Esophagus squamous epithelium (tissue), 4 donors: Measurements from ENCODE around the gene NT5DC2.

Experiments
- POLR2A ChIP-seq, 4 donors: fragments of 450-650 bp; IDR thresholded peaks; one replicate each; pipeline ENCODE4 v1.6.1; 2017; ENCODE audit warnings: antibody characterized with exemption in 4 of 4, mild to moderate bottlenecking in 4 of 4, moderate library complexity in 3 of 4
- TF ChIP-seq, protein P1 (sequence below), 6 experiments: fragments of 450-650 bp in 4 of 6; fragments of 200-600 bp in 2 of 6; sonication (generic) in 2 of 6; IDR thresholded peaks; one replicate each; pipeline ENCODE4 v1.5.1; 2016 to 2019; ENCODE audit warnings: antibody characterized with exemption in 6 of 6, mild to moderate bottlenecking in 4 of 6, moderate library complexity in 4 of 6

DNA sequence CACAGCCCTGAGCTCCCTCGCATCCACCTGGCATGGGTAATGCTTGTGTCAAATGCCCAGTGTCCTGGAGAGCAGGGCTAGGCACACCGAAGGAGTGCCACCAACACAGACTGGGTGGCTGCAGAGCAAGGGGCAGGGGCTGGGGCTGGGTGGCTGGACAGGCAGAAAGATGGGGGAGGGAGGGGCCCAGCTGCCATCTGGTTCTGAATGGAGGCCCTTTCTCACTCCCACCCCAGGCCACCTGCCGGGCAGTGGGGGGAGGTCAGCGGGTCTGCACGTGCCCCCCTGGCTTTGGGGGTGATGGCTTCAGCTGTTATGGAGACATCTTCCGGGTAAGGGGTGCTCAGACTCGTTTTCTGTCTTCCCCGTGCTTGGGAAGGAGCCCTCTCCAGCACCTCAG lies 21.6 kb downstream of the NT5DC2 start:
- TF ChIP-seq POLR2A (IDR thresholded peaks at IDR 0.05): no peak
- TF ChIP-seq, protein P1, sequence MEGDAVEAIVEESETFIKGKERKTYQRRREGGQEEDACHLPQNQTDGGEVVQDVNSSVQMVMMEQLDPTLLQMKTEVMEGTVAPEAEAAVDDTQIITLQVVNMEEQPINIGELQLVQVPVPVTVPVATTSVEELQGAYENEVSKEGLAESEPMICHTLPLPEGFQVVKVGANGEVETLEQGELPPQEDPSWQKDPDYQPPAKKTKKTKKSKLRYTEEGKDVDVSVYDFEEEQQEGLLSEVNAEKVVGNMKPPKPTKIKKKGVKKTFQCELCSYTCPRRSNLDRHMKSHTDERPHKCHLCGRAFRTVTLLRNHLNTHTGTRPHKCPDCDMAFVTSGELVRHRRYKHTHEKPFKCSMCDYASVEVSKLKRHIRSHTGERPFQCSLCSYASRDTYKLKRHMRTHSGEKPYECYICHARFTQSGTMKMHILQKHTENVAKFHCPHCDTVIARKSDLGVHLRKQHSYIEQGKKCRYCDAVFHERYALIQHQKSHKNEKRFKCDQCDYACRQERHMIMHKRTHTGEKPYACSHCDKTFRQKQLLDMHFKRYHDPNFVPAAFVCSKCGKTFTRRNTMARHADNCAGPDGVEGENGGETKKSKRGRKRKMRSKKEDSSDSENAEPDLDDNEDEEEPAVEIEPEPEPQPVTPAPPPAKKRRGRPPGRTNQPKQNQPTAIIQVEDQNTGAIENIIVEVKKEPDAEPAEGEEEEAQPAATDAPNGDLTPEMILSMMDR (IDR thresholded peaks at IDR 0.05): no peak
